Liver (tissue), 9 donors: ENCODE data around the gene CKAP5. TPM values are rescaled to one million over a fixed set of nuclear protein-coding genes. Genes with fewer than 3 reads are reported as not detected.

Experiments used
- DNase-seq: peaks from one replicate; pipeline ENCODE4 v3.0.0-alpha.2; 2017; ENCODE audit warnings: low spot score
- H3K27ac ChIP-seq, 2 donors: one replicate each; pipeline ENCODE4 v1.7.0; 2013; ENCODE audit warnings: inconsistent platforms in 2 of 2, low read length in 2 of 2, control low read depth in 1 of 2, low read depth in 1 of 2, mild to moderate bottlenecking in 1 of 2
- H3K27me3 ChIP-seq, 4 donors: one replicate each; pipeline versions ENCODE4 v1.6.1 to v1.7.0; 2013; ENCODE audit warnings: low read length in 3 of 4, inconsistent platforms in 1 of 4, mild to moderate bottlenecking in 1 of 4, moderate library complexity in 1 of 4; ENCODE audit not compliant: control insufficient read depth in 4 of 4, insufficient read depth in 4 of 4
- H3K36me3 ChIP-seq, 4 donors: one replicate each; pipeline versions ENCODE4 v1.6.1 to v1.7.0; 2013; ENCODE audit warnings: low read length in 3 of 4, mild to moderate bottlenecking in 3 of 4, low read depth in 1 of 4, moderate library complexity in 1 of 4; ENCODE audit not compliant: control insufficient read depth in 4 of 4, insufficient read depth in 3 of 4
- H3K4me1 ChIP-seq, 4 donors: one replicate each; pipeline versions ENCODE4 v1.6.1 to v1.7.0; 2013; ENCODE audit warnings: low read length in 3 of 4, mild to moderate bottlenecking in 3 of 4, moderate library complexity in 1 of 4; ENCODE audit not compliant: control insufficient read depth in 4 of 4, insufficient read depth in 4 of 4
- H3K4me3 ChIP-seq, 3 donors: one replicate each; pipeline versions ENCODE4 v1.6.1 to v1.7.0; 2013; ENCODE audit warnings: low read length in 3 of 3, control low read depth in 1 of 3, low read depth in 1 of 3, mild to moderate bottlenecking in 1 of 3
- H3K9ac ChIP-seq, 2 donors: one replicate each; pipeline ENCODE4 v1.7.0; 2013; ENCODE audit warnings: low read length in 2 of 2, mild to moderate bottlenecking in 2 of 2, moderate library complexity in 2 of 2, control low read depth in 1 of 2, low read depth in 1 of 2
- H3K9me3 ChIP-seq, 4 donors: one replicate each; pipeline versions ENCODE4 v1.6.1 to v1.7.0; 2013; ENCODE audit warnings: low read length in 3 of 4; ENCODE audit not compliant: control insufficient read depth in 4 of 4
- CTCF ChIP-seq: fragments of 150-350 bp; IDR thresholded peaks from 2 replicates; pipeline ENCODE4 v1.5.1; 2017; ENCODE audit warnings: improper control_type of control experiment, low read depth, low read length; ENCODE audit not compliant: missing input control
- EGR1 ChIP-seq, 2 donors: IDR thresholded peaks; 2 replicates each; pipeline ENCODE4 v1.6.1; 2016 to 2018; ENCODE audit warnings: antibody characterized with exemption in 2 of 2, low read depth in 2 of 2
- FOXA1 ChIP-seq: IDR thresholded peaks from 2 replicates; pipeline ENCODE4 v1.6.1; 2016; ENCODE audit warnings: antibody characterized with exemption
- FOXA2 ChIP-seq: IDR thresholded peaks from 2 replicates; pipeline ENCODE4 v1.6.1; 2016; ENCODE audit warnings: antibody characterized with exemption
- GABPA ChIP-seq, 2 donors: IDR thresholded peaks in 1 of 2; conservative IDR thresholded peaks in 1 of 2; 2 replicates each; pipeline ENCODE4 v1.6.1; 2016; ENCODE audit warnings: antibody characterized with exemption in 2 of 2, mild to moderate bottlenecking in 1 of 2, moderate library complexity in 1 of 2
- HNF4A ChIP-seq, 2 donors: conservative IDR thresholded peaks; 2 replicates each; pipeline ENCODE4 v1.6.1; 2016; ENCODE audit warnings: antibody characterized with exemption in 2 of 2, mild to moderate bottlenecking in 2 of 2
- HNF4G ChIP-seq: IDR thresholded peaks from 2 replicates; pipeline ENCODE4 v1.6.1; 2016; ENCODE audit warnings: antibody characterized with exemption
- JUND ChIP-seq, 2 donors: IDR thresholded peaks; 2 replicates each; pipeline ENCODE4 v1.6.1; 2016; ENCODE audit warnings: antibody characterized with exemption in 2 of 2
- NR2F2 ChIP-seq: IDR thresholded peaks from 2 replicates; pipeline ENCODE4 v1.6.1; 2016; ENCODE audit warnings: antibody characterized with exemption
- RAD21 ChIP-seq, 2 donors: IDR thresholded peaks; 2 replicates each; pipeline ENCODE4 v1.6.1; 2016; ENCODE audit warnings: antibody characterized with exemption in 2 of 2, mild to moderate bottlenecking in 2 of 2
- REST ChIP-seq: IDR thresholded peaks from 2 replicates; pipeline ENCODE4 v1.6.1; 2016; ENCODE audit warnings: antibody characterized with exemption, mild to moderate bottlenecking
- RXRA ChIP-seq, 2 donors: IDR thresholded peaks; 2 replicates each; pipeline ENCODE4 v1.6.1; 2017 to 2018; ENCODE audit warnings: antibody characterized with exemption in 2 of 2, mild to moderate bottlenecking in 1 of 2
- SP1 ChIP-seq: IDR thresholded peaks from 2 replicates; pipeline ENCODE4 v1.6.1; 2018; ENCODE audit warnings: antibody characterized with exemption, mild to moderate bottlenecking
- TAF1 ChIP-seq: conservative IDR thresholded peaks from 2 replicates; pipeline ENCODE4 v1.6.1; 2016; ENCODE audit warnings: antibody characterized with exemption, mild to moderate bottlenecking
- YY1 ChIP-seq: IDR thresholded peaks from 2 replicates; pipeline ENCODE4 v1.6.1; 2016; ENCODE audit warnings: antibody characterized with exemption, mild to moderate bottlenecking
- WGBS: extraction: QIAGEN DNeasy Blood & Tissue Kit; methylation state at CpG from one replicate; pipeline ENCODE4 v1.1.7; 2013; 5-methylcytosine and 5-hydroxymethylcytosine counted together
- polyA plus RNA-seq, 2 donors: library from polyadenylated mRNA; stranded (reverse) in 1 of 2; unstranded in 1 of 2; fragments of 200-250 nt in 1 of 2; fragments of >200 nt in 1 of 2; fragmentation: Nextera tagmentation in 1 of 2; extraction: Ambion mirVana in 1 of 2; gene quantifications; one replicate each; pipeline versions ENCODE4 v1.2.1 to v1.2.3, GENCODE V29; 2013 to 2015
- total RNA-seq, 2 donors: library from RNA; depleted of rRNA; stranded (reverse); fragments of >200 nt; gene quantifications; one replicate each; pipeline ENCODE4 v1.2.3, GENCODE V29; 2014
- TF ChIP-seq, protein P1 (sequence below): IDR thresholded peaks from 2 replicates; pipeline ENCODE4 v1.6.1; 2016; ENCODE audit warnings: antibody characterized with exemption
- TF ChIP-seq, protein P2 (sequence below): IDR thresholded peaks from 2 replicates; pipeline ENCODE4 v1.6.1; 2016; ENCODE audit warnings: antibody characterized with exemption
- TF ChIP-seq, protein P3 (sequence below): IDR thresholded peaks from 2 replicates; pipeline ENCODE4 v1.6.1; 2016; ENCODE audit warnings: antibody characterized with exemption
- donor health status: healthy.
- donor health status: healthy.
- donor health status: healthy.
- donor health status: healthy.
- donor health status: healthy.

CKAP5 gene
- total and polyA plus RNA-seq, 4 donors: 6.1 to 70.4 (median 15.4) TPM

- no peaks in the 10 kb centered on the region for H3K9me3 ChIP-seq
- H3K27me3 ChIP-seq: no peaks in the 10 kb centered on the region
- no peaks in the 10 kb centered on the region for H3K4me1 ChIP-seq
- DNase-seq: no peak
- WGBS: 93% methylated on average over 5 of the region's 5 CpGs
- no peak overlapping the region for H3K9ac ChIP-seq
- TF ChIP-seq NR2F2: no peak
- no peak for TF ChIP-seq FOXA1
- TF ChIP-seq, protein P1, sequence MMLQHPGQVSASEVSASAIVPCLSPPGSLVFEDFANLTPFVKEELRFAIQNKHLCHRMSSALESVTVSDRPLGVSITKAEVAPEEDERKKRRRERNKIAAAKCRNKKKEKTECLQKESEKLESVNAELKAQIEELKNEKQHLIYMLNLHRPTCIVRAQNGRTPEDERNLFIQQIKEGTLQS: no peak
- no peak for TF ChIP-seq EGR1 (IDR thresholded peaks at IDR 0.05; ENCODE audit: low read depth in 2 of 2)
- H3K27ac ChIP-seq: no peak overlapping the region
- no peak overlapping the region for H3K4me3 ChIP-seq
- peaks cover 0 to 2% (median 0%) of the 10 kb centered on the region in 4 donors for H3K36me3 ChIP-seq
Observed at GRCh38 chr11:46888636-46889035, 42.6 kb upstream of the CKAP5 start.

DNA sequence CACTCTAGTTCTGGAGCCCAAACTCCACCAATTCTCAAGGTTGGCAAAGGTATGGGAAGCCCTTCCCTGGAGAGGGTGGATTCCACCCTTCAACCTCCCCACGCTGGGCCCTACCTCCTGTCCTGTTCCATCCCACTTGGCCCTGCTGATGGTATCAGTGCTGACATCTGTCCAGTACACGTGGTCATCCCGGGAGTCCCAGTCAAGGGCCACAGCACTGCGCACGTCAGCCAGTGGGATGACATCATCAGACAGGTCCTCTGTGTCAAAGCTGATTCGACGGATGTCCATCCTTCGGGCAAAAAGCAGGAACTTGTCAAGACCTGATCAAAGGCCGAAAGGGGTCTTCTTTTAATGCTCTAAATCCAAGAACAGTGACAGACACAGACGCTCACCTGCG lies 40.1 kb upstream of the CKAP5 start:
- Histone ChIP-seq H3K4me1 (no peaks in the 10 kb centered on the region), H3K9ac (no peak overlapping the region), H3K4me3 (no peak overlapping the region), H3K27ac (no peak overlapping the region), H3K36me3 (peaks cover 0 to 4% (median 0%) of the 10 kb centered on the region in 4 donors), H3K27me3 (no peaks in the 10 kb centered on the region), H3K9me3 (no peaks in the 10 kb centered on the region)
- no peak for DNase-seq
- WGBS: 94% methylated on average over 11 of the region's 11 CpGs
- TF ChIP-seq HNF4A (conservative IDR thresholded peaks at IDR 0.05) (no peak), SP1 (no peak), REST (no peak), RXRA (IDR thresholded peaks at IDR 0.05) (no peak), EGR1 (IDR thresholded peaks at IDR 0.05; ENCODE audit: low read depth in 2 of 2) (no peak), JUND (IDR thresholded peaks at IDR 0.05) (no peak), RAD21 (IDR thresholded peaks at IDR 0.05) (no peak), TAF1 (no peak), FOXA1 (no peak), NR2F2 (no peak), GABPA (IDR thresholded peaks at IDR 0.05 in 1 of 2, conservative IDR thresholded peaks at IDR 0.05 in 1 of 2) (no peak), YY1 (no peak), HNF4G (no peak), FOXA2 (no peak), CTCF (no peak)
- TF ChIP-seq, protein P2, sequence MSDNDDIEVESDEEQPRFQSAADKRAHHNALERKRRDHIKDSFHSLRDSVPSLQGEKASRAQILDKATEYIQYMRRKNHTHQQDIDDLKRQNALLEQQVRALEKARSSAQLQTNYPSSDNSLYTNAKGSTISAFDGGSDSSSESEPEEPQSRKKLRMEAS: no peak
- TF ChIP-seq, protein P1: no peak
- TF ChIP-seq, protein P3, sequence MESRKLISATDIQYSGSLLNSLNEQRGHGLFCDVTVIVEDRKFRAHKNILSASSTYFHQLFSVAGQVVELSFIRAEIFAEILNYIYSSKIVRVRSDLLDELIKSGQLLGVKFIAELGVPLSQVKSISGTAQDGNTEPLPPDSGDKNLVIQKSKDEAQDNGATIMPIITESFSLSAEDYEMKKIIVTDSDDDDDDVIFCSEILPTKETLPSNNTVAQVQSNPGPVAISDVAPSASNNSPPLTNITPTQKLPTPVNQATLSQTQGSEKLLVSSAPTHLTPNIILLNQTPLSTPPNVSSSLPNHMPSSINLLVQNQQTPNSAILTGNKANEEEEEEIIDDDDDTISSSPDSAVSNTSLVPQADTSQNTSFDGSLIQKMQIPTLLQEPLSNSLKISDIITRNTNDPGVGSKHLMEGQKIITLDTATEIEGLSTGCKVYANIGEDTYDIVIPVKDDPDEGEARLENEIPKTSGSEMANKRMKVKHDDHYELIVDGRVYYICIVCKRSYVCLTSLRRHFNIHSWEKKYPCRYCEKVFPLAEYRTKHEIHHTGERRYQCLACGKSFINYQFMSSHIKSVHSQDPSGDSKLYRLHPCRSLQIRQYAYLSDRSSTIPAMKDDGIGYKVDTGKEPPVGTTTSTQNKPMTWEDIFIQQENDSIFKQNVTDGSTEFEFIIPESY: no peak
